ENCODE results near the gene PYURF. TPM values are rescaled to one million over a fixed set of nuclear protein-coding genes. Genes with fewer than 3 reads are reported as not detected.

Gene PYURF
- 78.0 and 89.9 TPM in 2 replicates for total RNA-seq

DNA sequence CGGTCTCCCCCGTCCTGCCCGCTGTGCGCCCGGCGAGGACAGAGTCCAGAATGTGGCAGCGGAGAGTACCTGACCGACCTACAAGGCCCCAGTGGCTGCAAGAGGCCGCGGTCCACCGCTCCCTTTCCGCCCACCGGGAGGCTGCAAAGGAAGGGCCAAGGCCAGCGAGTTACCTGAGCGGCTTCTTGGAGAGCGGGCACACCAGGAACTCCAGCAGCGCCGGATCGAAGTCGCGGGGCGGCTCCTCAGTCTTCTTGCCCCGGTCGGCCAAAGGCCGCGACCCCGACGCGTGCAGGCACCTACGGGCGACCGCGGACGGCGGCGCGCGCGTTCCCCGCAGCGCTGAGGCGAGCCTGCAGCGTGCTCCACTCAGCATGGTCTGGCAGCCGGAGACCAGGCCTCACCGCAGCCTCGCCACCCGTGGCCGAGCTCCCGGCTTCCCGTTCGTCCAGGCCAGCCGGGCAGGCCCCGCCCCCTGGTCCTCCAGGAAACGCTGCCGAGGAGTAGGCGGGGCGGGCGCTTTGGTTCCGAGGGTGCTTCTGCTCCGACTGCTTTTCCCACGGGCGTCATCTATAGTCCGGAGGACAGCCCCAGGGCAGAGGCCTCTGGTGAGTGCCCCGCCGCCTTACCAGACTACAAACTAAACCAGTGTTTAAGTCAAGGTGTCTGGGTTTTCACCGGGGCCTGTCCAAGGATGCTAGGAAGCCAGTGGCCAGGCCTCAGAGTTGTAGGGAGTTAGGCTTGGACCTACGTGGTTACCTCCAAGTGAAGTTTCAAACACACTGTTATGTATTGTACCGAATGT is at the start of gene PYURF:
Gene PYURF, minus strand, starts transcription at position 452 of the 805 bp plus-strand sequence. Its CDS starts 76 bp downstream, at position 376.

Other genes with a start within 250 kb of the PYURF start
- gene PPM1K, start 239.2 kb downstream of the PYURF start, total RNA-seq = 5.5 and 8.2 TPM in 2 replicates
- gene HERC6, start 144.9 kb downstream of the PYURF start, total RNA-seq = 1.9 and 2.5 TPM in 2 replicates
- gene HERC5, start 66.7 kb downstream of the PYURF start, total RNA-seq = 0.17 and 0.30 TPM in 2 replicates
- gene HERC3, start 68.7 kb upstream of the PYURF start, total RNA-seq = 8.8 and 10.4 TPM in 2 replicates
- 6.1 and 7.0 TPM in 2 replicates for gene NAP1L5, start 174.1 kb upstream of the PYURF start, total RNA-seq